OCI-LY1 (cell line): ENCODE measurements around the gene CTBP2.

Source experiments
- H2AFZ ChIP-seq: fragments of 200-600 bp; sonication (generic), shearing (Covaris generic); 2 replicates; pipeline ENCODE4 v1.6.0; 2014; ENCODE audit warnings: antibody characterized with exemption, mild to moderate bottlenecking, low read length
- H3F3A ChIP-seq: fragments of 200-600 bp; sonication (generic), shearing (Covaris generic); 2 replicates; pipeline ENCODE4 v1.6.0; 2014; ENCODE audit warnings: mild to moderate bottlenecking, antibody characterized with exemption, low read length, moderate library complexity; ENCODE audit not compliant: insufficient read depth
- H3K27ac ChIP-seq: fragments of 200-600 bp; sonication (generic); 2 replicates; pipeline ENCODE4 v1.5.1; 2014; ENCODE audit warnings: low read length, mixed run types, mild to moderate bottlenecking, low read depth; ENCODE audit not compliant: poor library complexity, severe bottlenecking
- H3K27me3 ChIP-seq: fragments of 200-600 bp; sonication (generic); 2 replicates; pipeline ENCODE4 v1.6.0; 2014; ENCODE audit warnings: antibody characterized with exemption, mild to moderate bottlenecking, low read length, moderate library complexity; ENCODE audit not compliant: insufficient read depth
- H3K36me3 ChIP-seq: fragments of 200-600 bp; sonication (generic); 2 replicates; pipeline ENCODE4 v1.6.1; 2014; ENCODE audit warnings: mild to moderate bottlenecking, antibody characterized with exemption, low read length, moderate library complexity, mixed read lengths; ENCODE audit not compliant: insufficient read depth
- H3K4me1 ChIP-seq: fragments of 200-600 bp; sonication (generic); 2 replicates; pipeline ENCODE4 v1.5.1; 2014; ENCODE audit warnings: mild to moderate bottlenecking, low read length, moderate library complexity; ENCODE audit not compliant: insufficient read depth, severe bottlenecking
- H3K4me2 ChIP-seq: fragments of 200-600 bp; sonication (generic), shearing (Covaris generic); 2 replicates; pipeline ENCODE4 v1.6.1; 2014; ENCODE audit warnings: low read length
- H3K4me3 ChIP-seq: fragments of 200-600 bp; sonication (generic); 2 replicates; pipeline ENCODE4 v1.5.1; 2014; ENCODE audit warnings: low read length, low read depth, mild to moderate bottlenecking, mixed read lengths; ENCODE audit not compliant: poor library complexity, severe bottlenecking
- H3K79me2 ChIP-seq: fragments of 200-600 bp; shearing (Covaris generic); 2 replicates; pipeline ENCODE4 v1.6.1; 2016; ENCODE audit warnings: mixed run types, low read length, mixed read lengths; ENCODE audit not compliant: insufficient read depth
- H3K9ac ChIP-seq: fragments of 200-600 bp; sonication (generic), shearing (Covaris generic); 2 replicates; pipeline ENCODE4 v1.6.1; 2014; ENCODE audit warnings: mild to moderate bottlenecking, low read length, mixed read lengths
- H3K9me2 ChIP-seq: fragments of 200-600 bp; sonication (generic), shearing (Covaris generic); 2 replicates; pipeline ENCODE4 v1.6.1; 2014; ENCODE audit warnings: low read depth, mild to moderate bottlenecking, low read length, mixed read lengths
- H3K9me3 ChIP-seq: fragments of 200-600 bp; shearing (Covaris generic); 2 replicates; pipeline ENCODE4 v1.6.1; 2014; ENCODE audit warnings: low read length, mixed read lengths
- H4K20me1 ChIP-seq: fragments of 200-600 bp; sonication (generic), shearing (Covaris generic); 2 replicates; pipeline ENCODE4 v1.6.0; 2016; ENCODE audit warnings: mild to moderate bottlenecking, low read length; ENCODE audit not compliant: insufficient read depth
- EZH2 ChIP-seq: fragments of 200-600 bp; sonication (generic), shearing (Covaris generic); IDR thresholded peaks from 2 replicates; pipeline ENCODE4 v1.8.0; 2017; ENCODE audit warnings: borderline replicate concordance, mixed run types, mild to moderate bottlenecking, antibody characterized with exemption, low read length, moderate library complexity, mixed read lengths
- TF ChIP-seq, protein P1 (sequence below): fragments of 200-600 bp; sonication (generic), shearing (Covaris generic); IDR thresholded peaks from 2 replicates; pipeline ENCODE4 v1.5.1; 2017; ENCODE audit warnings: mild to moderate bottlenecking, antibody characterized with exemption, low read length, moderate library complexity, mixed read lengths

The CTBP2 gene

DNA sequence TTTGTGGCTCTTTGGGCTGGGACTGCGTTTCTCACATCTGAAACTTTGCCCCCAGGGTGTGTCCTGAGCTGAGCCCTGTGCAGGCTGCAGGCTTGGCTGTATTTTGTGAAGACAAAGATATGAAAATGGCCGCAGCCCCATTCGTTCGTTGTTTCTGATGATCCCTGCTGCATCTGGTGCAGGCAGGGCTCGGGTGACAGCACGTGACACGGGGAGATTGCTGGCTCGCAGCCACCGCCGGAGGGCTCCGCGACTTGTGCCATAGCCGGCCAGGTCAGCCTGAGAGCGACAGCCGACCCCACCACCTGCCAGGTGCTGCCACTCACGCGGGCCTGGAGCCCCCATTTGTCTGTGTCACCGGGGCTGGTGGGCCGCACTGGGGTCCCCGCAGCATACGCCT is 137.1 kb downstream of the CTBP2 start:
- peaks cover 6% of the 10 kb centered on the region for H3K27me3 ChIP-seq
- no peaks in the 10 kb centered on the region for H3F3A ChIP-seq
- no peaks in the 10 kb centered on the region for H3K9me3 ChIP-seq
- TF ChIP-seq, protein P1, sequence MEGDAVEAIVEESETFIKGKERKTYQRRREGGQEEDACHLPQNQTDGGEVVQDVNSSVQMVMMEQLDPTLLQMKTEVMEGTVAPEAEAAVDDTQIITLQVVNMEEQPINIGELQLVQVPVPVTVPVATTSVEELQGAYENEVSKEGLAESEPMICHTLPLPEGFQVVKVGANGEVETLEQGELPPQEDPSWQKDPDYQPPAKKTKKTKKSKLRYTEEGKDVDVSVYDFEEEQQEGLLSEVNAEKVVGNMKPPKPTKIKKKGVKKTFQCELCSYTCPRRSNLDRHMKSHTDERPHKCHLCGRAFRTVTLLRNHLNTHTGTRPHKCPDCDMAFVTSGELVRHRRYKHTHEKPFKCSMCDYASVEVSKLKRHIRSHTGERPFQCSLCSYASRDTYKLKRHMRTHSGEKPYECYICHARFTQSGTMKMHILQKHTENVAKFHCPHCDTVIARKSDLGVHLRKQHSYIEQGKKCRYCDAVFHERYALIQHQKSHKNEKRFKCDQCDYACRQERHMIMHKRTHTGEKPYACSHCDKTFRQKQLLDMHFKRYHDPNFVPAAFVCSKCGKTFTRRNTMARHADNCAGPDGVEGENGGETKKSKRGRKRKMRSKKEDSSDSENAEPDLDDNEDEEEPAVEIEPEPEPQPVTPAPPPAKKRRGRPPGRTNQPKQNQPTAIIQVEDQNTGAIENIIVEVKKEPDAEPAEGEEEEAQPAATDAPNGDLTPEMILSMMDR, result no peak
- no peak for TF ChIP-seq EZH2
- peaks cover 14% of the 10 kb centered on the region for H3K4me1 ChIP-seq
- H3K4me2 ChIP-seq, result no peak overlapping the region
- H3K9me2 ChIP-seq, result no peaks in the 10 kb centered on the region
- H3K9ac ChIP-seq, result no peak overlapping the region
- no peaks in the 10 kb centered on the region for H4K20me1 ChIP-seq
- H2AFZ ChIP-seq, result no peak overlapping the region
- H3K79me2 ChIP-seq, result no peaks in the 10 kb centered on the region
- H3K4me3 ChIP-seq, result no peak overlapping the region
- H3K27ac ChIP-seq, result no peak overlapping the region
- H3K36me3 ChIP-seq, result no peaks in the 10 kb centered on the region

DNA sequence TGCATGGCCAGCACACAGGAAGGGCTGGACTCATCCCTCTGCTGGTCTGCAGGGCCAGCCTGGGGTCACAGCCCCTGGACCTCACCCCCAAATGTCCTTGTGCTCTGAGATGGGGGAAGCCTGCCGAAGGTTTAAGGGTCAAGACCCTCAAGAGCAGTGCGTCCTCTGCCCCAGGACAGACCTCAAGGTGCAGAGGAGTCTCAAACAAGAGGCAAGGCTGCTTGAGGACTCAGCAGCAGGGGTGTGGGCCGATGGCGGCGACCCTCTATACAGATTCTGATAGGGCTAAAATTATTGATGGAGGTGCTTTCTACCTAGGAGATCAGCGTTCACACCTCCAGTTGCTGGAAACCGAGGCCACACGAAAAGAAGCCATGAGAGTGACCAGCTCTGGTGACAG is 137.7 kb downstream of the CTBP2 start:
- no peaks in the 10 kb centered on the region for H4K20me1 ChIP-seq
- no peaks in the 10 kb centered on the region for H3K9me2 ChIP-seq
- no peak overlapping the region for H3K4me3 ChIP-seq
- H3K27me3 ChIP-seq, result peaks cover 6% of the 10 kb centered on the region
- H3K79me2 ChIP-seq, result no peaks in the 10 kb centered on the region
- no peaks in the 10 kb centered on the region for H3F3A ChIP-seq
- TF ChIP-seq, protein P1, result no peak
- no peak for TF ChIP-seq EZH2
- H3K4me2 ChIP-seq, result no peak overlapping the region
- H3K9me3 ChIP-seq, result no peaks in the 10 kb centered on the region
- peaks cover 14% of the 10 kb centered on the region for H3K4me1 ChIP-seq
- no peak overlapping the region for H2AFZ ChIP-seq
- no peak overlapping the region for H3K9ac ChIP-seq
- no peaks in the 10 kb centered on the region for H3K36me3 ChIP-seq
- H3K27ac ChIP-seq, result no peak overlapping the region

DNA sequence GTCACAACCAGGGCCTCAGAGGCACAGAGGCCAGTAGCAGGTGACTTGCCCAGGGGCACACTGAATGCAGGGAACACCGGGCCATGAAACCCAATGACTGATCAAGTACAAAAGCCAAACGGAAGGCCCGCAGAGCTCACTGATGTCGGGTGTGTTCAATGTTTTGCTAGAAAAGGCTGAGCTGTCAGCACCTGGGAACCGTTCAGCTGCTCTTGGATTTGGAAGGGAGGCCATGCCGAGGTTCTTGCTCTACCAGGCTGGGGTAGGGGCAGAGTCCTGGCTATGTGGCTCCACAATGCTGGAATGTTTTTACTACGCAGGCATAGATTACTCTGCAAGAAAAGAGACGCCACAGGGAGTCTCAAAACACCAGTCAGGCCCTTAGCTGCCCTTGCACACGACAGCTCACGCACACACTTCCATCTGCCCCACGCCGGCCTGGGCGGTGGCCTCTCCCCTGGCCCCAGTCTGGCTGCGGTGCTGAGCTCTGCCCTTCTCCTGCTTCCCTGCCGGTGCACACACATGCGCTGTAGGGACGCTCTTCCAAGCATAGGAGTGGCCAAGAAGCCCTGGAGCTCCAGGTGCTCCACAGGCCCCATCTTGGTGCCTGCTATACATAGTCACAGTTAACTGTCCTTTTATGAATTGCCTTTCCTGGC is 138.5 kb downstream of the CTBP2 start:
- Histone ChIP-seq H4K20me1 (no peaks in the 10 kb centered on the region), H3F3A (no peaks in the 10 kb centered on the region), H3K4me1 (peaks cover 14% of the 10 kb centered on the region), H3K27ac (no peak overlapping the region), H3K79me2 (no peaks in the 10 kb centered on the region), H3K4me2 (no peak overlapping the region), H3K9ac (no peak overlapping the region), H2AFZ (no peak overlapping the region), H3K27me3 (peaks cover 6% of the 10 kb centered on the region), H3K4me3 (no peak overlapping the region), H3K36me3 (no peaks in the 10 kb centered on the region), H3K9me2 (no peaks in the 10 kb centered on the region), H3K9me3 (no peaks in the 10 kb centered on the region)
- no peak for TF ChIP-seq EZH2
- TF ChIP-seq, protein P1, result no peak
